ENCODE data around the gene PFN3.

Gene PFN3

GRCh38 chr5:177403102-177403791 is 2.8 kb upstream of the PFN3 start:
- intact Hi-C loops (cut with DNase I), result loop anchor here (2.0 to 5.0 kb wide), 2 partner anchors 44 to 94 kb away; partner anchors contain the start of genes PDLIM7 and PRR7

GRCh38 chr5:177402271-177403043 is 2.0 kb upstream of the PFN3 start:
- intact Hi-C loops (cut with DNase I), result loop anchor here (2.0 to 5.0 kb wide), 2 partner anchors 44 to 95 kb away; partner anchors contain the start of genes PDLIM7 and PRR7

More at GRCh38 chr5:177403102-177403791, 2.8 kb upstream of the PFN3 start:
- DNase-seq, result peak in 3 of 10 donors; percentile 35 to 82 (median 76)

GRCh38 chr5:177397875-177398390 is 2.5 kb downstream of the PFN3 start:
- no peak for DNase-seq
- intact Hi-C loops (cut with DNase I), result no loop called here

More at GRCh38 chr5:177402271-177403043, 2.0 kb upstream of the PFN3 start:
- DNase-seq, result peak in 9 of 10 donors; percentile 23 to 94 (median 64)

- no peak for DNase-seq
- intact Hi-C loops (cut with DNase I), result no loop called here
Measured at GRCh38 chr5:177396807-177397206, 3.7 kb downstream of the PFN3 start.

GRCh38 chr5:177396078-177396477 is 4.4 kb downstream of the PFN3 start:
- intact Hi-C loops (cut with DNase I), result no loop called here
- no peak for DNase-seq

- intact Hi-C loops (cut with DNase I), result no loop called here
Measured at GRCh38 chr5:177393990-177394389, 6.5 kb downstream of the PFN3 start.

GRCh38 chr5:177393206-177393765 is 7.2 kb downstream of the PFN3 start:
- intact Hi-C loops (cut with DNase I), result no loop called here
- no peak for DNase-seq

More at GRCh38 chr5:177393990-177394389, 6.5 kb downstream of the PFN3 start:
- no peak for DNase-seq

GRCh38 chr5:177392765-177393164 is 7.7 kb downstream of the PFN3 start:
- no peak for DNase-seq
- intact Hi-C loops (cut with DNase I), result no loop called here

GRCh38 chr5:177390363-177391300 is 9.8 kb downstream of the PFN3 start:
- intact Hi-C loops (cut with DNase I), result loop anchor here (1.0 kb wide), 1 partner anchor 111 kb away; no protein-coding TSS in a partner anchor
- DNase-seq, result peak; percentile 49 to 97 (median 83)

GRCh38 chr5:177389241-177390169 is 11.0 kb downstream of the PFN3 start:
- intact Hi-C loops (cut with DNase I), result loop anchor here (1.0 kb wide), 1 partner anchor 112 kb away; no protein-coding TSS in a partner anchor
- no peak for DNase-seq

- intact Hi-C loops (cut with DNase I), result no loop called here
- no peak for DNase-seq
Measured at GRCh38 chr5:177388521-177389052, 11.9 kb downstream of the PFN3 start.

- no peak for DNase-seq
- intact Hi-C loops (cut with DNase I), result no loop called here
Measured at GRCh38 chr5:177387405-177387804, 13.1 kb downstream of the PFN3 start.

GRCh38 chr5:177386542-177386941 is 13.9 kb downstream of the PFN3 start:
- intact Hi-C loops (cut with DNase I), result no loop called here
- no peak for DNase-seq

- intact Hi-C loops (cut with DNase I), result no loop called here
Measured at GRCh38 chr5:177385720-177386119, 14.7 kb downstream of the PFN3 start.

GRCh38 chr5:177384134-177384533 is 16.3 kb downstream of the PFN3 start, which contains the start of gene SLC34A1:
Gene SLC34A1, plus strand, starts transcription at chr5:177384434. Its CDS starts 1,308 bp downstream, at chr5:177385742.
- intact Hi-C loops (cut with DNase I), result no loop called here
- DNase-seq, result no peak

More at GRCh38 chr5:177385720-177386119, 14.7 kb downstream of the PFN3 start:
- no peak for DNase-seq

- intact Hi-C loops (cut with DNase I), result no loop called here
- DNase-seq, result no peak
Measured at GRCh38 chr5:177383181-177383580, 17.3 kb downstream of the PFN3 start.

GRCh38 chr5:177382423-177383029 is 17.9 kb downstream of the PFN3 start:
- peak in 6 of 10 donors; percentile 18 to 90 (median 51) for DNase-seq
- intact Hi-C loops (cut with DNase I), result no loop called here

- DNase-seq, result no peak
- intact Hi-C loops (cut with DNase I), result no loop called here
Measured at GRCh38 chr5:177380805-177381126, 19.7 kb downstream of the PFN3 start.
